IMR-90 (cell line): ENCODE results near the gene TOMM40. TPM values are rescaled to one million over a fixed set of nuclear protein-coding genes. Genes with fewer than 3 reads are reported as not detected.

Experiments used
- ATAC-seq: fragments of 200-7000 bp; cut with Tn5 transposase; 2 replicates; pipeline ENCODE4 v1.9.1; 2020; ENCODE audit warnings: low read depth, mild to moderate bottlenecking, moderate library complexity
- BruUV-seq: library from RNA; stranded (reverse); fragments of 400-500 nt; replicated peaks from 2 replicates; lab custom pipeline; 2021; lab: Mats Ljungman, UMichigan
- CTCF ChIA-PET: fragments of 300-600 bp; formaldehyde crosslinking; extraction: SDS; loops from one replicate; lab custom pipeline; 2021; ENCODE audit warnings: antibody characterized with exemption; lab: Yijun Ruan, JAX
- POLR2A ChIA-PET: fragments of 300-600 bp; sonication (Branson Sonifier 250); formaldehyde crosslinking; loops from one replicate; lab custom pipeline; 2022; ENCODE audit warnings: antibody characterized with exemption; ENCODE audit not compliant: unreplicated experiment; lab: Charles Lee
- DNase-seq: peaks from one replicate; pipeline ENCODE4 v3.0.0; 2013
- H2AFZ ChIP-seq: replicated peaks from 2 replicates; pipeline ENCODE3; 2013; ENCODE audit warnings: low read length, mild to moderate bottlenecking; ENCODE audit not compliant: poor library complexity
- H2AK5ac ChIP-seq: 2 replicates; pipeline ENCODE4 v1.6.1; 2013; ENCODE audit warnings: low read depth, low read length, inconsistent platforms
- H2AK9ac ChIP-seq: replicated peaks from 2 replicates; pipeline ENCODE3; 2013; ENCODE audit warnings: mild to moderate bottlenecking, low read depth, low read length, moderate library complexity; ENCODE audit not compliant: poor library complexity
- H2BK120ac ChIP-seq: 2 replicates; pipeline ENCODE4 v1.6.1; 2013; ENCODE audit warnings: low read depth, low read length, inconsistent platforms
- H2BK15ac ChIP-seq: 3 replicates; pipeline ENCODE4 v1.6.1; 2013; ENCODE audit warnings: low read depth, low read length, inconsistent platforms
- H2BK20ac ChIP-seq: 2 replicates; pipeline ENCODE4 v1.6.1; 2013; ENCODE audit warnings: low read depth, mild to moderate bottlenecking, inconsistent platforms, low read length, moderate library complexity
- H2BK5ac ChIP-seq: 2 replicates; pipeline ENCODE4 v1.6.1; 2013; ENCODE audit warnings: mild to moderate bottlenecking, low read depth, low read length, inconsistent platforms; ENCODE audit not compliant: poor library complexity, severe bottlenecking
- H3K14ac ChIP-seq: replicated peaks from 2 replicates; pipeline ENCODE4 v1.6.1; 2013; ENCODE audit warnings: low read depth, low read length, inconsistent platforms
- H3K18ac ChIP-seq: 2 replicates; pipeline ENCODE4 v1.6.1; 2013; ENCODE audit warnings: low read depth, low read length, control low read depth
- H3K23ac ChIP-seq: 2 replicates; pipeline ENCODE4 v1.6.1; 2013; ENCODE audit warnings: low read depth, low read length, inconsistent platforms
- H3K27ac ChIP-seq: 2 replicates; pipeline ENCODE4 v1.5.1; 2013; ENCODE audit warnings: mild to moderate bottlenecking, control low read depth, low read length; ENCODE audit not compliant: insufficient read depth
- H3K27me3 ChIP-seq: 2 replicates; pipeline ENCODE4 v1.6.1; 2013; ENCODE audit warnings: low read length; ENCODE audit not compliant: control insufficient read depth, insufficient read depth
- H3K36me3 ChIP-seq: 2 replicates; pipeline ENCODE4 v1.6.1; 2013; ENCODE audit warnings: low read length, mixed read lengths; ENCODE audit not compliant: control insufficient read depth, insufficient read depth
- H3K4ac ChIP-seq: 2 replicates; pipeline ENCODE4 v1.6.1; 2013; ENCODE audit warnings: low read depth, low read length, inconsistent platforms
- H3K4me1 ChIP-seq: 2 replicates; pipeline ENCODE4 v1.6.1; 2013; ENCODE audit warnings: low read length, mixed read lengths; ENCODE audit not compliant: control insufficient read depth, insufficient read depth
- H3K4me2 ChIP-seq: 2 replicates; pipeline ENCODE4 v1.6.1; 2013; ENCODE audit warnings: low read depth, mild to moderate bottlenecking, control low read depth, low read length, moderate library complexity
- H3K4me3 ChIP-seq: 2 replicates; pipeline ENCODE4 v1.5.1; 2013; ENCODE audit warnings: low read depth, mild to moderate bottlenecking, control low read depth, low read length, moderate library complexity; ENCODE audit not compliant: insufficient read depth
- H3K56ac ChIP-seq: 2 replicates; pipeline ENCODE4 v1.6.1; 2013; ENCODE audit warnings: low read length, inconsistent platforms; ENCODE audit not compliant: insufficient read depth; ENCODE audit errors: extremely low read depth
- H3K79me1 ChIP-seq, 2 experiments: 2 replicates each; pipeline ENCODE4 v1.6.1; 2013; ENCODE audit warnings: low read length in 2 of 2, inconsistent platforms in 1 of 2, low read depth in 1 of 2
- H3K9ac ChIP-seq: 2 replicates; pipeline ENCODE4 v1.6.1; 2013; ENCODE audit warnings: low read depth, low read length, control low read depth
- H3K9me1 ChIP-seq: 2 replicates; pipeline ENCODE4 v1.6.1; 2013; ENCODE audit warnings: low read length, inconsistent platforms; ENCODE audit not compliant: insufficient read depth
- H3K9me3 ChIP-seq: 2 replicates; pipeline ENCODE4 v1.6.1; 2013; ENCODE audit warnings: low read length; ENCODE audit not compliant: control insufficient read depth, insufficient read depth
- H4K20me1 ChIP-seq: 2 replicates; pipeline ENCODE4 v1.6.1; 2013; ENCODE audit warnings: low read length, inconsistent platforms; ENCODE audit not compliant: insufficient read depth
- H4K5ac ChIP-seq: 2 replicates; pipeline ENCODE4 v1.6.1; 2013; ENCODE audit warnings: mild to moderate bottlenecking, low read depth, low read length, control low read depth
- H4K8ac ChIP-seq, 2 experiments: 2 replicates each; pipeline ENCODE4 v1.6.1; 2013; ENCODE audit warnings: low read depth in 2 of 2, low read length in 2 of 2, control low read depth in 1 of 2, inconsistent platforms in 1 of 2
- H4K91ac ChIP-seq: 2 replicates; pipeline ENCODE4 v1.6.1; 2013; ENCODE audit warnings: low read depth, low read length, inconsistent platforms; ENCODE audit not compliant: insufficient read depth
- BHLHE40 ChIP-seq: fragments of 150-350 bp; IDR thresholded peaks from 2 replicates; pipeline ENCODE4 v1.6.1; 2016; ENCODE audit warnings: mild to moderate bottlenecking, low read depth, low read length
- CEBPB ChIP-seq: IDR thresholded peaks from 2 replicates; pipeline ENCODE4 v1.6.1; 2012; ENCODE audit warnings: low read depth, low read length, improper control_type of control experiment
- CHD1 ChIP-seq: IDR thresholded peaks from 2 replicates; pipeline ENCODE4 v1.6.1; 2012; ENCODE audit warnings: low read depth, low read length, improper control_type of control experiment
- FOS ChIP-seq: fragments of 150-350 bp; IDR thresholded peaks from 2 replicates; pipeline ENCODE4 v1.6.1; 2016; ENCODE audit warnings: low read depth, low read length
- MAFK ChIP-seq: IDR thresholded peaks from 2 replicates; pipeline ENCODE4 v1.6.1; 2012; ENCODE audit warnings: low read depth, low read length, improper control_type of control experiment
- MAZ ChIP-seq: IDR thresholded peaks from 2 replicates; pipeline ENCODE4 v1.6.1; 2012; ENCODE audit warnings: low read depth, mild to moderate bottlenecking, low read length, improper control_type of control experiment, moderate library complexity, borderline replicate concordance
- MXI1 ChIP-seq: IDR thresholded peaks from 2 replicates; pipeline ENCODE4 v1.6.1; 2012; ENCODE audit warnings: low read depth, mild to moderate bottlenecking, low read length, moderate library complexity, borderline replicate concordance
- NFE2L2 ChIP-seq: fragments of 150-350 bp; IDR thresholded peaks from 2 replicates; pipeline ENCODE4 v1.6.1; 2016; ENCODE audit warnings: low read depth, mild to moderate bottlenecking, low read length
- POLR2A ChIP-seq: IDR thresholded peaks from 2 replicates; pipeline ENCODE4 v1.6.1; 2012; ENCODE audit warnings: mild to moderate bottlenecking, low read depth, low read length
- RAD21 ChIP-seq: IDR thresholded peaks from 2 replicates; pipeline ENCODE4 v1.6.1; 2012; ENCODE audit warnings: low read length, improper control_type of control experiment
- RCOR1 ChIP-seq: IDR thresholded peaks from 2 replicates; pipeline ENCODE4 v1.6.1; 2012; ENCODE audit warnings: mild to moderate bottlenecking, low read length, improper control_type of control experiment; ENCODE audit not compliant: insufficient replicate concordance
- RFX5 ChIP-seq: IDR thresholded peaks from 2 replicates; pipeline ENCODE4 v1.8.0; 2012; ENCODE audit warnings: low read depth, mild to moderate bottlenecking, low read length, moderate library complexity
- SMC3 ChIP-seq: fragments of 150-350 bp; IDR thresholded peaks from 2 replicates; pipeline ENCODE4 v1.6.1; 2016; ENCODE audit warnings: low read depth, mild to moderate bottlenecking, antibody characterized with exemption, low read length, moderate library complexity
- WGBS, 2 experiments: methylation state at CpG; one replicate each; pipeline versions ENCODE4 v1.1.5 to v1.1.7; 2013; ENCODE audit warnings: missing lambda C conversion rate in 2 of 2; ENCODE audit not compliant: insufficient read length in 1 of 2; ENCODE audit errors: extremely low coverage in 2 of 2; 5-methylcytosine and 5-hydroxymethylcytosine counted together
- dilution Hi-C: fragments of 300-500 bp; cut with HindIII; formaldehyde crosslinking; loops from one replicate; pipeline ENCODE4 v1.14.3; 2018; ENCODE audit warnings: low sequenced_read_pairs; ENCODE audit not compliant: unreplicated experiment
- in situ Hi-C: fragments of 300-500 bp; cut with MboI; formaldehyde crosslinking; loops from 3 replicates; pipeline ENCODE4 v1.14.3; 2019; ENCODE audit warnings: low sequenced_read_pairs, inconsistent platforms, mixed read lengths
- intact Hi-C: fragments of 100-400 bp; cut with micrococcal nuclease; formaldehyde crosslinking; loops from 2 replicates; pipeline ENCODE4 v1.10.0; 2022
- polyA plus RNA-seq, 3 experiments: library from polyadenylated mRNA; depleted of rRNA; stranded (reverse); fragments of >200 nt; gene quantifications; 2 replicates each; pipeline ENCODE4 v1.2.3, GENCODE V29; 2012; ENCODE audit warnings: low replicate concordance in 1 of 3
- total RNA-seq: library from RNA; depleted of rRNA; stranded (reverse); fragments of >200 nt; gene quantifications from 2 replicates; pipeline ENCODE4 v1.2.3, GENCODE V29; 2012
- TF ChIP-seq, protein P1 (sequence below): fragments of 150-350 bp; IDR thresholded peaks from 2 replicates; pipeline ENCODE4 v1.6.1; 2017; ENCODE audit warnings: mild to moderate bottlenecking, antibody characterized with exemption, low read length, low read depth
- TF ChIP-seq, protein P2 (sequence below): fragments of 150-350 bp; IDR thresholded peaks from 2 replicates; pipeline ENCODE4 v1.6.1; 2016; ENCODE audit warnings: low read depth, mild to moderate bottlenecking, low read length, moderate library complexity, borderline replicate concordance
- TF ChIP-seq, protein P3 (sequence below): conservative IDR thresholded peaks from 2 replicates; pipeline ENCODE4 v1.5.1; 2012; ENCODE audit warnings: mild to moderate bottlenecking, low read depth, low read length, improper control_type of control experiment

TOMM40 gene
- total and polyA plus RNA-seq, 2 of the 4 experiments (the other 2 are of a cell fraction): 54.8 to 62.6 TPM

DNA sequence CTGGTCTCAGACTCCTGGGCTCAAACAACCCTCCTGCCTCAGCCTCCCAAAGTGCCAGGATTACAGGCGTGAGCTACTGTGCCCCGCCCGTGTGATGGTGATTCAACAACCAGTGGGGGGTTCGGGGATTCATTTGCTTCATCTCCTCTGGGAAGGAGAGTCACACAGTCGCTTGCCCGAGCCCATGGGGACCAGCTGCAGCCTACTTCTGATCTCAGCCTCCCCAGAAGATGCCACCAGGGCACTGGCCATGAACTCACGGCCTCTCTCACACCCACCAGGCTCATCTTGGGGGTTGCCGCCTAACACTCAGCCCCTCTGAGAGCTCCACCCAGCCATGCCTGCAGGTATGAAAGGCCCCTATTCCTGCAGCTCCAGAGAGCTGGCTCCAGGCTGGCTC is 6.8 kb downstream of the TOMM40 start:
- WGBS, 2 experiments: 98% methylated on average over 7 of the region's 8 CpGs; no CpG with 5 or more reads in 1 of the 2 experiments
- no peak overlapping the region for H4K5ac ChIP-seq
- H2BK20ac ChIP-seq: no peak overlapping the region
- H3K36me3 ChIP-seq: peaks cover 62% of the 10 kb centered on the region
- dilution Hi-C loops (no loop called here), intact Hi-C loops (no loop called here), in situ Hi-C loops (no loop called here)
- no TSS peak for BruUV-seq
- no peak overlapping the region for H3K56ac ChIP-seq
- ChIA-PET CTCF (no interaction called here), POLR2A (no interaction called here)
- no peaks in the 10 kb centered on the region for H3K27me3 ChIP-seq
- no peaks in the 10 kb centered on the region; the same call in 1 of the 2 replicates for H4K20me1 ChIP-seq
- no peak overlapping the region for H3K14ac ChIP-seq
- no peak overlapping the region for H2BK15ac ChIP-seq
- no peak overlapping the region for H3K9ac ChIP-seq
- no peak overlapping the region for H2AFZ ChIP-seq
- no peak overlapping the region for H2AK5ac ChIP-seq
- H4K8ac ChIP-seq: no peak overlapping the region
- no peak for DNase-seq
- H3K23ac ChIP-seq: no peak overlapping the region
- H3K9me3 ChIP-seq: no peaks in the 10 kb centered on the region
- H2BK5ac ChIP-seq: no peak overlapping the region
- no peak overlapping the region for H3K4ac ChIP-seq
- H3K4me2 ChIP-seq: no peak overlapping the region
- H3K9me1 ChIP-seq: no peaks in the 10 kb centered on the region
- no peak overlapping the region for H3K18ac ChIP-seq
- peaks cover 11 to 30% of the 10 kb centered on the region in 2 experiments for H3K79me1 ChIP-seq
- H2BK120ac ChIP-seq: no peak overlapping the region
- no peak for ATAC-seq
- no peak overlapping the region for H3K27ac ChIP-seq
- no peaks in the 10 kb centered on the region for H3K4me1 ChIP-seq
- TF ChIP-seq, protein P1, sequence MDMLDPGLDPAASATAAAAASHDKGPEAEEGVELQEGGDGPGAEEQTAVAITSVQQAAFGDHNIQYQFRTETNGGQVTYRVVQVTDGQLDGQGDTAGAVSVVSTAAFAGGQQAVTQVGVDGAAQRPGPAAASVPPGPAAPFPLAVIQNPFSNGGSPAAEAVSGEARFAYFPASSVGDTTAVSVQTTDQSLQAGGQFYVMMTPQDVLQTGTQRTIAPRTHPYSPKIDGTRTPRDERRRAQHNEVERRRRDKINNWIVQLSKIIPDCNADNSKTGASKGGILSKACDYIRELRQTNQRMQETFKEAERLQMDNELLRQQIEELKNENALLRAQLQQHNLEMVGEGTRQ: no peak
- TF ChIP-seq SMC3 (no peak), RFX5 (no peak), MXI1 (no peak), NFE2L2 (no peak), FOS (no peak), POLR2A (no peak), CHD1 (no peak), BHLHE40 (no peak), MAFK (no peak), RAD21 (no peak), RCOR1 (no peak), MAZ (no peak), CEBPB (no peak)
- TF ChIP-seq, protein P2, sequence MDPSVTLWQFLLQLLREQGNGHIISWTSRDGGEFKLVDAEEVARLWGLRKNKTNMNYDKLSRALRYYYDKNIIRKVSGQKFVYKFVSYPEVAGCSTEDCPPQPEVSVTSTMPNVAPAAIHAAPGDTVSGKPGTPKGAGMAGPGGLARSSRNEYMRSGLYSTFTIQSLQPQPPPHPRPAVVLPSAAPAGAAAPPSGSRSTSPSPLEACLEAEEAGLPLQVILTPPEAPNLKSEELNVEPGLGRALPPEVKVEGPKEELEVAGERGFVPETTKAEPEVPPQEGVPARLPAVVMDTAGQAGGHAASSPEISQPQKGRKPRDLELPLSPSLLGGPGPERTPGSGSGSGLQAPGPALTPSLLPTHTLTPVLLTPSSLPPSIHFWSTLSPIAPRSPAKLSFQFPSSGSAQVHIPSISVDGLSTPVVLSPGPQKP: no peak
- TF ChIP-seq, protein P3, sequence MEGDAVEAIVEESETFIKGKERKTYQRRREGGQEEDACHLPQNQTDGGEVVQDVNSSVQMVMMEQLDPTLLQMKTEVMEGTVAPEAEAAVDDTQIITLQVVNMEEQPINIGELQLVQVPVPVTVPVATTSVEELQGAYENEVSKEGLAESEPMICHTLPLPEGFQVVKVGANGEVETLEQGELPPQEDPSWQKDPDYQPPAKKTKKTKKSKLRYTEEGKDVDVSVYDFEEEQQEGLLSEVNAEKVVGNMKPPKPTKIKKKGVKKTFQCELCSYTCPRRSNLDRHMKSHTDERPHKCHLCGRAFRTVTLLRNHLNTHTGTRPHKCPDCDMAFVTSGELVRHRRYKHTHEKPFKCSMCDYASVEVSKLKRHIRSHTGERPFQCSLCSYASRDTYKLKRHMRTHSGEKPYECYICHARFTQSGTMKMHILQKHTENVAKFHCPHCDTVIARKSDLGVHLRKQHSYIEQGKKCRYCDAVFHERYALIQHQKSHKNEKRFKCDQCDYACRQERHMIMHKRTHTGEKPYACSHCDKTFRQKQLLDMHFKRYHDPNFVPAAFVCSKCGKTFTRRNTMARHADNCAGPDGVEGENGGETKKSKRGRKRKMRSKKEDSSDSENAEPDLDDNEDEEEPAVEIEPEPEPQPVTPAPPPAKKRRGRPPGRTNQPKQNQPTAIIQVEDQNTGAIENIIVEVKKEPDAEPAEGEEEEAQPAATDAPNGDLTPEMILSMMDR: no peak
- no peak overlapping the region for H2AK9ac ChIP-seq
- no peak overlapping the region for H4K91ac ChIP-seq
- H3K4me3 ChIP-seq: no peak overlapping the region
